Heart right ventricle (tissue), 16 donors: Measurements from ENCODE around the gene PIP5K1C. TPM values are rescaled to one million over a fixed set of nuclear protein-coding genes. Genes with fewer than 3 reads are reported as not detected.

ENCODE experiments used
- ATAC-seq, 8 donors: fragments of 200-7000 bp; cut with Tn5 transposase; one replicate each; pipeline ENCODE4 v1.9.1; 2020; ENCODE audit warnings: mild to moderate bottlenecking in 8 of 8, moderate library complexity in 8 of 8, moderate number of reproducible peaks in 1 of 8
- DNase-seq, 2 donors: peaks; one replicate each; pipeline ENCODE4 v3.0.0-alpha.2; 2020
- H3K27ac ChIP-seq, 10 donors: fragments of 200-600 bp; sonication (generic) in 2 of 10; one replicate each; pipeline versions ENCODE4 v1.5.0 to v1.8.0; 2020 to 2022; ENCODE audit warnings: mild to moderate bottlenecking in 3 of 10
- H3K27me3 ChIP-seq, 7 donors: fragments of 200-600 bp; one replicate each; pipeline ENCODE4 v1.8.0; 2021 to 2022; ENCODE audit warnings: mild to moderate bottlenecking in 2 of 7
- H3K36me3 ChIP-seq, 9 donors: fragments of 200-600 bp; sonication (generic) in 1 of 9; one replicate each; pipeline versions ENCODE4 v1.5.0 to v1.8.0; 2020 to 2022; ENCODE audit warnings: mild to moderate bottlenecking in 2 of 9
- H3K4me1 ChIP-seq, 9 donors: fragments of 200-600 bp; sonication (generic) in 1 of 9; one replicate each; pipeline versions ENCODE4 v1.5.0 to v1.8.0; 2020 to 2022; ENCODE audit warnings: mild to moderate bottlenecking in 4 of 9
- H3K4me3 ChIP-seq, 10 donors: fragments of 200-600 bp; sonication (generic) in 2 of 10; one replicate each; pipeline versions ENCODE4 v1.5.0 to v1.8.0; 2020 to 2022; ENCODE audit warnings: mild to moderate bottlenecking in 7 of 10, moderate library complexity in 2 of 10
- H3K9me3 ChIP-seq, 11 donors: fragments of 200-600 bp in 10 of 11; sonication (generic) in 2 of 11; one replicate each; pipeline versions ENCODE4 v1.5.0 to v1.8.0; 2013 to 2022; ENCODE audit warnings: mild to moderate bottlenecking in 2 of 11, control low read depth in 1 of 11, moderate library complexity in 1 of 11
- WGBS, 2 donors: extraction: QIAGEN DNeasy Blood & Tissue Kit; methylation state at CpG; one replicate each; pipeline ENCODE4 v1.1.7; 2013; ENCODE audit warnings: inconsistent platforms in 1 of 2; 5-methylcytosine and 5-hydroxymethylcytosine counted together
- intact Hi-C, 10 donors: fragments of 100-400 bp; cut with DNase I; formaldehyde crosslinking; loops; one replicate each; pipeline versions ENCODE4 v1.11.1 to v1.14.2; 2022
- polyA plus RNA-seq, 2 donors: library from polyadenylated mRNA; stranded (reverse); fragments of 200-250 nt; gene quantifications; one replicate each; pipeline ENCODE4 v1.2.3, GENCODE V29; 2013
- total RNA-seq, 10 donors: library from RNA; stranded (reverse); fragmentation: NEBNext Ultra II Directional in 3 of 10; extraction: Animal tissue kit (Norgen Biotek cat#: 25700) in 3 of 10; gene quantifications; one replicate each; pipeline versions ENCODE4 v1.2.1 to v1.2.4, GENCODE V29; 2021 to 2023
- TF ChIP-seq, protein P1 (sequence below), 9 donors: fragments of 200-600 bp; sonication (generic) in 2 of 9; IDR thresholded peaks; one replicate each; pipeline versions ENCODE4 v1.5.0 to v1.8.0; 2021 to 2022; ENCODE audit warnings: antibody characterized with exemption in 9 of 9, mild to moderate bottlenecking in 5 of 9, moderate library complexity in 1 of 9
- donor health status: Arrhythmogenic right ventricular cardiomyopathy.
- donor health status: ischemic (EF 13 %, LVEDD 7.1; RV severe dilation, severe dysfunction).
- donor health status: healthy with polysubstance abuse.
- donor health status: DM: no; HTN: yes; CAD: no.
- donor health status: DM: no; HTN: no; CAD: no.
- donor health status: ischemic (EF 25% LVEDD 6.9; RV normal size, moderate dysfunction).
- donor health status: ischemic (EF 25% LVEDD 5.7; RV mildly dilated, moderate dysfunction).
- donor health status: healthy.
- donor health status: DM: yes; HTN: yes; CAD: no.
- donor health status: Ischemic cardiomyopathy.
- donor health status: ischemic (EF 35%, LVEDD 5.7; RV mildly dilated, moderate dysfunction).
- donor health status: nonischemic (EF 11% LVEDD 7.7; RV severe dilation, severe dysfunction).
- donor health status: DM: yes; HTN: yes; CAD: no.
- donor health status: PGD.
- donor health status: ischemic (EF 29% LVEDD 5.4; RV normal size, mild dysfunction).
- donor health status: nonischemic (EF 23%, LVEDD 6.1; RV moderate dilation, normal function).

The PIP5K1C gene
- total and polyA plus RNA-seq, 12 donors: 18.3 to 46.6 (median 34.9) TPM

DNA sequence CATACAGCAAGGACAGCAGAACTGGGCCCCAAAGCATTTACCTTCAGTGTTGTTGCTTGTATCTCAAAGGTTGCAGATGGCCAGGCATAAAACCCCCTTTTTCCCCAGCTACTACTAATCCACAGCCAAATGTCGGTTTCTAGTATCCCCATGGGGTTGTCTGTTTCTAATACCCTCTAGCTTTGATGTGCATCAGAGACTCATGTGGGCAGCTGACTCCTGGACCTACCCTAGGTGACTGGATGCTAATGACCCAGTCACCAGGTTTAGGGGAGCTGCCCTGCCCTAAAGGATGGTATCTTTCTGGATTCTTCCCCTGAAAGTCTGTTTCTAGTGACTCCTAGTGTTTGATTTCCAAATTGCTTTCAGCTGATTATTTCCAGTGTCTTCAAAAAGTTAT is 31.8 kb upstream of the PIP5K1C start:
- intact Hi-C loops: no loop called here
- Histone ChIP-seq H3K27ac (no peak overlapping the region), H3K4me1 (no peaks in the 10 kb centered on the region), H3K36me3 (no peaks in the 10 kb centered on the region), H3K9me3 (peaks cover 0 to 7% (median 0%) of the 10 kb centered on the region in 11 donors), H3K27me3 (peaks cover 0 to 18% (median 0%) of the 10 kb centered on the region in 7 donors), H3K4me3 (no peak overlapping the region)
- ATAC-seq: no peak
- 83 to 100% methylated on average over 1 of the region's 1 CpG for WGBS, 2 donors
- no peak for DNase-seq
- TF ChIP-seq, protein P1, sequence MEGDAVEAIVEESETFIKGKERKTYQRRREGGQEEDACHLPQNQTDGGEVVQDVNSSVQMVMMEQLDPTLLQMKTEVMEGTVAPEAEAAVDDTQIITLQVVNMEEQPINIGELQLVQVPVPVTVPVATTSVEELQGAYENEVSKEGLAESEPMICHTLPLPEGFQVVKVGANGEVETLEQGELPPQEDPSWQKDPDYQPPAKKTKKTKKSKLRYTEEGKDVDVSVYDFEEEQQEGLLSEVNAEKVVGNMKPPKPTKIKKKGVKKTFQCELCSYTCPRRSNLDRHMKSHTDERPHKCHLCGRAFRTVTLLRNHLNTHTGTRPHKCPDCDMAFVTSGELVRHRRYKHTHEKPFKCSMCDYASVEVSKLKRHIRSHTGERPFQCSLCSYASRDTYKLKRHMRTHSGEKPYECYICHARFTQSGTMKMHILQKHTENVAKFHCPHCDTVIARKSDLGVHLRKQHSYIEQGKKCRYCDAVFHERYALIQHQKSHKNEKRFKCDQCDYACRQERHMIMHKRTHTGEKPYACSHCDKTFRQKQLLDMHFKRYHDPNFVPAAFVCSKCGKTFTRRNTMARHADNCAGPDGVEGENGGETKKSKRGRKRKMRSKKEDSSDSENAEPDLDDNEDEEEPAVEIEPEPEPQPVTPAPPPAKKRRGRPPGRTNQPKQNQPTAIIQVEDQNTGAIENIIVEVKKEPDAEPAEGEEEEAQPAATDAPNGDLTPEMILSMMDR (IDR thresholded peaks at IDR 0.05): no peak

DNA sequence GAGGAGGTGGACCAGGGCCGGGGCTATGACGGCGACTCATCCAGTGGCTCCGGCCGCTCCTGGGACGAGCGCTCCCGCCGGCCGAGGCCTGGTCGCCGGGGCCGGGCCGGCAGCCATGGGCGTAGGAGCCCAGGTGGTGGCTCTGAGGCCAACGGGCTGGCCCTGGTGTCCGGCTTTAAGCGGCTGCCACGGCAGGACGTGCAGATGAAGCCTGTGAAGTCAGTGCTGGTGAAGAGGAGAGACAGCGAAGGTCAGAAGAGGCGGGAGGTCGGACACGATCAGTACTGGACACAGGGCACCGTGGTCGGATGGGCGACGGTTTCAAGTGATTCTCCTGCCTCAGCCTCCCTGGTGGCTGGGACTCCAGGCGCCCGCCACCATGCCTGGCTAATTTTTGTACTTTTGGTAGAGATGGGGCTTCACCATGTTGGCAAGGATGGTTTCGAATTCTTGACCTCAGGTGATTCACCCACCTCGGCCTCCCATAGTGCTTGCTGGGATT is 30.2 kb upstream of the PIP5K1C start:
- Histone ChIP-seq H3K9me3 (peaks cover 0 to 7% (median 0%) of the 10 kb centered on the region in 11 donors), H3K36me3 (no peaks in the 10 kb centered on the region), H3K27ac (no peak overlapping the region), H3K27me3 (peaks cover 0 to 26% (median 7%) of the 10 kb centered on the region in 7 donors), H3K4me1 (no peaks in the 10 kb centered on the region), H3K4me3 (no peak overlapping the region)
- 93 to 94% methylated on average over 32 of the region's 32 CpGs for whole genome bisulfite sequencing, 2 donors
- TF ChIP-seq, protein P1 (IDR thresholded peaks at IDR 0.05): no peak
- no peak for ATAC-seq
- intact Hi-C loops: no loop called here
- no peak for DNase-seq

DNA sequence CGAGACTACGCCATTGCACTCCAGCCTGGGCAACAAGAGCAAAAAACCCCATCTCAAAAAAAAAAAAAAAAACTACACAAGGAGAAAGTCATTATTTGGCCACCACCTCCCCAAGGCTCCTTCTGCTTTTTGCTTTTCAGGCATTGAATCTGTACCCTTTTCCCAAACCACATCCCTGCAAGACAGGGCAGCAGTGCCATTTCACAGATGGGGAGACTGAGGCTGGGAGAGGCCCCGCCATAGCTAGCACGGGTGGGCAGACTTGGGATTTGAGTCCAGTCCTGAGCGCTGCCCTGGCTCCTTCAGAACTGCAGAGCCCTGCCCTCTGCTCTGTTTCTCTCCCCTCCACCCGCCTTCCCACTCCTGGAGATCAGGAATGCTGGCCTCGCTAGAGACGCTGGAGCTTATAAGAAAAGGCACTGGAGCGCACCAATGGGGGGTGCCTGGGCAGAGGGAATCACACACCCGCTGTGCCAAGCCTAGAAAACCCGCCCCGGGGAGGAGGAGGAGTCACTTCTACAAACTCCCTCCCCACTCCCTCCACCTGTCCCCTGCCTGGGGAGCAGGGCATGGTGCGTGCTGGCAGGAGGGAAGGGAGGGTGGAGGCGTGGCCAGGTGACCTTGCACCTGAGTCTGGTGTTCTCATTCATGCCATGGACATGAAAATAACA is 25.5 kb upstream of the PIP5K1C start:
- Histone ChIP-seq H3K4me1 (peaks cover 0 to 17% (median 9%) of the 10 kb centered on the region in 9 donors), H3K27ac (no peak overlapping the region), H3K36me3 (no peaks in the 10 kb centered on the region), H3K4me3 (no peak overlapping the region), H3K27me3 (peaks cover 12 to 55% (median 39%) of the 10 kb centered on the region in 7 donors), H3K9me3 (peaks cover 0 to 7% (median 0%) of the 10 kb centered on the region in 11 donors)
- TF ChIP-seq, protein P1 (IDR thresholded peaks at IDR 0.05): no peak
- ATAC-seq: no peak
- intact Hi-C loops: no loop called here
- WGBS, 2 donors: 27 to 28% methylated on average over 14 of the region's 14 CpGs
- DNase-seq: no peak

GRCh38 chr19:3725121-3725520 is 24.9 kb upstream of the PIP5K1C start:
- peaks cover 0 to 7% (median 0%) of the 10 kb centered on the region in 11 donors for H3K9me3 ChIP-seq
- no peak overlapping the region for H3K27ac ChIP-seq
- ATAC-seq: no peak
- WGBS, 2 donors: 61 to 67% methylated on average over 3 of the region's 3 CpGs
- intact Hi-C loops: no loop called here
- no peaks in the 10 kb centered on the region for H3K36me3 ChIP-seq
- TF ChIP-seq, protein P1 (IDR thresholded peaks at IDR 0.05): no peak
- peaks cover 18 to 61% (median 46%) of the 10 kb centered on the region in 7 donors for H3K27me3 ChIP-seq
- peaks cover 0 to 20% (median 9%) of the 10 kb centered on the region in 9 donors for H3K4me1 ChIP-seq
- DNase-seq: no peak
- no peak overlapping the region for H3K4me3 ChIP-seq
